ENCODE results near the gene DOCK3.
"Not testable (repeated sequence)": the region's sequence is repeated elsewhere in the genome, so short reads cannot be mapped to it uniquely, and the experiment has no call there.

The DOCK3 gene

GRCh38 chr3:50817756-50818529 is 143.2 kb downstream of the DOCK3 start:
- no peak overlapping the region for H3K4me3 ChIP-seq (ENCODE audit: low read depth, low read length)
- TF ChIP-seq CTCF (IDR thresholded peaks at IDR 0.05; ENCODE audit: low read depth, low read length), result no peak

- H3K4me3 ChIP-seq (ENCODE audit: low read depth, low read length), result no peak overlapping the region
- TF ChIP-seq CTCF (IDR thresholded peaks at IDR 0.05; ENCODE audit: low read depth, low read length), result no peak
These were observed 145.2 kb downstream of the DOCK3 start for GRCh38 chr3:50819882-50820281.

- H3K4me3 ChIP-seq (ENCODE audit: low read depth, low read length), result no peak overlapping the region
These were observed 151.1 kb downstream of the DOCK3 start for GRCh38 chr3:50825841-50826240.

GRCh38 chr3:50830451-50830850 is 155.7 kb downstream of the DOCK3 start:
- no peak for TF ChIP-seq CTCF (IDR thresholded peaks at IDR 0.05; ENCODE audit: low read depth, low read length)
- no peak overlapping the region for H3K4me3 ChIP-seq (ENCODE audit: low read depth, low read length)

More at GRCh38 chr3:50825841-50826240, 151.1 kb downstream of the DOCK3 start:
- TF ChIP-seq CTCF (IDR thresholded peaks at IDR 0.05; ENCODE audit: low read depth, low read length), result no peak

GRCh38 chr3:50831009-50831408 is 156.3 kb downstream of the DOCK3 start:
- not testable (repeated sequence) for H3K4me3 ChIP-seq (ENCODE audit: low read depth, low read length)

GRCh38 chr3:50840983-50841489 is 166.3 kb downstream of the DOCK3 start:
- no peak for TF ChIP-seq CTCF (IDR thresholded peaks at IDR 0.05; ENCODE audit: low read depth, low read length)
- no peak overlapping the region for H3K4me3 ChIP-seq (ENCODE audit: low read depth, low read length)

- TF ChIP-seq CTCF (IDR thresholded peaks at IDR 0.05; ENCODE audit: low read depth, low read length), result no peak
- H3K4me3 ChIP-seq (ENCODE audit: low read depth, low read length), result no peak overlapping the region
These were observed 173.6 kb downstream of the DOCK3 start for GRCh38 chr3:50848308-50848707.
